HepG2 (cell line): Measurements from ENCODE around the gene NDUFS6. TPM values are rescaled to one million over a fixed set of nuclear protein-coding genes. Genes with fewer than 3 reads are reported as not detected.

Source experiments
- ATAC-seq: fragments of 200-7000 bp; cut with Tn5 transposase; 3 replicates; pipeline ENCODE4 v1.9.1; 2020; ENCODE audit warnings: mild to moderate bottlenecking, moderate library complexity
- BruUV-seq: library from RNA; stranded (reverse); fragments of 400-500 nt; replicated peaks from 2 replicates; lab custom pipeline; 2021; lab: Mats Ljungman, UMichigan
- CTCF ChIA-PET: fragments of 300-600 bp; formaldehyde crosslinking; extraction: SDS; loops from one replicate; lab custom pipeline; 2021; ENCODE audit warnings: low total read pairs, inconsistent platforms, low intra/inter-chr PET ratio; lab: Yijun Ruan, JAX
- POLR2A ChIA-PET: fragments of 350-600 bp; sonication (Branson Sonifier 250); formaldehyde crosslinking; loops from one replicate; lab custom pipeline; 2020; ENCODE audit warnings: antibody characterized with exemption, inconsistent platforms; lab: Yijun Ruan, JAX
- DNase-seq: peaks from one replicate; pipeline ENCODE4 v3.0.0-alpha.2; 2015; ENCODE audit warnings: low spot score
- FAIRE-seq: peaks from 3 replicates; lab custom pipeline; 2011; peaks lifted over from hg19 to GRCh38; lab: Jason Lieb, UNC
- H2AFZ ChIP-seq: one replicate; pipeline ENCODE4 v1.6.1; 2011; ENCODE audit warnings: low read length, inconsistent platforms
- H3K27ac ChIP-seq: fragments of 300-600 bp; 3 replicates; pipeline ENCODE4 v1.8.0; 2011; ENCODE audit warnings: mixed run types, mild to moderate bottlenecking, mixed read lengths, low read length, inconsistent platforms; ENCODE audit not compliant: insufficient read depth; ENCODE audit errors: extremely low read length
- H3K27me3 ChIP-seq, 2 experiments: fragments of 200-600 bp in 1 of 2; 2 replicates in 1 of 2; 3 replicates in 1 of 2; pipeline versions ENCODE4 v1.6.0 to v1.8.0; 2011; ENCODE audit warnings: low read length in 2 of 2, mild to moderate bottlenecking in 2 of 2, moderate library complexity in 2 of 2, inconsistent platforms in 1 of 2; ENCODE audit not compliant: insufficient read depth in 2 of 2, control insufficient read depth in 1 of 2
- H3K36me3 ChIP-seq, 2 experiments: fragments of 200-600 bp in 1 of 2; replicated peaks in 1 of 2; 2 replicates in 1 of 2; 3 replicates in 1 of 2; pipeline versions ENCODE4 v1.5.1 to v1.8.0; 2011; ENCODE audit warnings: low read length in 2 of 2, inconsistent platforms in 1 of 2; ENCODE audit not compliant: insufficient read depth in 2 of 2, control insufficient read depth in 1 of 2
- H3K4me1 ChIP-seq: 2 replicates; pipeline ENCODE4 v1.5.1; 2012; ENCODE audit warnings: low read length, inconsistent platforms; ENCODE audit not compliant: insufficient read depth
- H3K4me2 ChIP-seq: 2 replicates; pipeline ENCODE4 v1.6.0; 2011; ENCODE audit warnings: low read depth, low read length, inconsistent platforms
- H3K4me3 ChIP-seq, 3 experiments: fragments of 200-600 bp in 1 of 3; sonication (generic), shearing (Covaris generic) in 1 of 3; replicated peaks in 1 of 3; 2 replicates each; pipeline ENCODE4 v1.5.1; 2011 to 2016; ENCODE audit warnings: low read length in 3 of 3, inconsistent platforms in 2 of 3, low read depth in 2 of 3, mild to moderate bottlenecking in 2 of 3, control low read depth in 1 of 3, mixed read lengths in 1 of 3; ENCODE audit not compliant: insufficient read depth in 1 of 3
- H3K79me2 ChIP-seq: one replicate; pipeline ENCODE4 v1.6.1; 2011; ENCODE audit warnings: low read length, inconsistent platforms; ENCODE audit not compliant: insufficient read depth
- H3K9ac ChIP-seq: 2 replicates; pipeline ENCODE4 v1.6.0; 2011; ENCODE audit warnings: mild to moderate bottlenecking, low read depth, low read length, inconsistent platforms; ENCODE audit not compliant: insufficient read depth
- H3K9me3 ChIP-seq: 2 replicates; pipeline ENCODE4 v1.5.1; 2012; ENCODE audit warnings: mild to moderate bottlenecking, low read length
- H4K20me1 ChIP-seq: 2 replicates; pipeline ENCODE4 v1.6.0; 2011; ENCODE audit warnings: inconsistent platforms, mild to moderate bottlenecking, low read length, moderate library complexity; ENCODE audit not compliant: insufficient read depth
- PITX1 ChIP-seq: sonication (generic); formaldehyde crosslinking; IDR thresholded peaks from 2 replicates; pipeline ENCODE4 v1.5.1; 2020; ENCODE audit warnings: mild to moderate bottlenecking, missing genetic modification reagents
- POLR2AphosphoS5 ChIP-seq: IDR thresholded peaks from 2 replicates; pipeline ENCODE4 v1.6.1; 2012; ENCODE audit warnings: low read depth, low read length
- SIX4 ChIP-seq: sonication (generic); formaldehyde crosslinking; IDR thresholded peaks from 2 replicates; pipeline ENCODE4 v1.4.0; 2020; ENCODE audit warnings: missing genetic modification reagents
- SMC3 ChIP-seq: IDR thresholded peaks from 2 replicates; pipeline ENCODE4 v1.6.1; 2011; ENCODE audit warnings: low read length, improper control_type of control experiment
- SPEN ChIP-seq: sonication (generic); formaldehyde crosslinking; IDR thresholded peaks from 2 replicates; pipeline ENCODE4 v1.5.1; 2020; ENCODE audit warnings: low read depth, mild to moderate bottlenecking, missing genetic modification reagents
- STAG1 ChIP-seq: sonication (generic); formaldehyde crosslinking; IDR thresholded peaks from 2 replicates; pipeline ENCODE4 v1.4.0; 2020; ENCODE audit warnings: missing genetic modification reagents
- SYNCRIP ChIP-seq: fragments of 200-400 bp; formaldehyde crosslinking; IDR thresholded peaks from 2 replicates; pipeline ENCODE4 v1.6.1; 2018; ENCODE audit warnings: mild to moderate bottlenecking, low read depth, low read length; ENCODE audit not compliant: insufficient read depth
- TBL1XR1 ChIP-seq: fragments of 150-350 bp; IDR thresholded peaks from 2 replicates; pipeline ENCODE4 v1.6.1; 2014; ENCODE audit warnings: borderline replicate concordance, low read length; ENCODE audit not compliant: partially characterized antibody
- XRCC5 ChIP-seq: fragments of 200-400 bp; formaldehyde crosslinking; optimal IDR thresholded peaks from 2 replicates; pipeline ENCODE3; 2017; ENCODE audit warnings: mild to moderate bottlenecking, low read length
- ZNF572 ChIP-seq: sonication (generic); formaldehyde crosslinking; IDR thresholded peaks from 2 replicates; pipeline ENCODE4 v1.5.1; 2020; ENCODE audit warnings: mild to moderate bottlenecking, missing genetic modification reagents
- ZNF768 ChIP-seq: sonication (generic); formaldehyde crosslinking; IDR thresholded peaks from 2 replicates; pipeline ENCODE4 v1.4.0; 2020; ENCODE audit warnings: missing genetic modification reagents
- WGBS: methylation state at CpG from one replicate; pipeline ENCODE4 v1.1.6; 2017; ENCODE audit warnings: low lambda C conversion rate; 5-methylcytosine and 5-hydroxymethylcytosine counted together
- in situ Hi-C: cut with HindIII; loops from 2 replicates; pipeline ENCODE4 v1.10.0; 2017; ENCODE audit warnings: low pct_unique_long_range_greater_than_20kb; ENCODE audit not compliant: extremely low pct_ligation_motif_present
- intact Hi-C: fragments of 100-400 bp; cut with micrococcal nuclease; formaldehyde crosslinking; loops from one replicate; pipeline ENCODE4 v1.10.0; 2022; ENCODE audit not compliant: unreplicated experiment
- polyA plus RNA-seq, 8 experiments: library from polyadenylated mRNA; depleted of rRNA in 3 of 8; stranded (reverse) in 7 of 8; unstranded in 1 of 8; fragments of >200 nt; fragmentation: Illumina TruSeq in 4 of 8; extraction: Trizol in 4 of 8; gene quantifications; 2 replicates each; pipeline versions ENCODE4 v1.2.1 to v1.2.3, GENCODE V29; 2011 to 2016; ENCODE audit warnings: low read depth in 4 of 8, missing spikeins in 1 of 8, mixed read lengths in 1 of 8; ENCODE audit not compliant: insufficient read depth in 1 of 8
- total RNA-seq, 5 experiments: library from RNA; depleted of rRNA; stranded (reverse); fragments of >200 nt; fragmentation: Illumina TruSeq; extraction: Trizol; gene quantifications; 2 replicates each; pipeline ENCODE4 v1.2.3, GENCODE V29; 2016; ENCODE audit warnings: low read depth in 1 of 5
- TF ChIP-seq, protein P1 (sequence below): sonication (generic); formaldehyde crosslinking; IDR thresholded peaks from 2 replicates; pipeline ENCODE4 v1.5.0; 2020; ENCODE audit warnings: mild to moderate bottlenecking, missing genetic modification reagents, moderate library complexity
- TF ChIP-seq, protein P2 (sequence below): IDR thresholded peaks from 2 replicates; pipeline ENCODE4 v1.6.1; 2016
- TF ChIP-seq, protein P3 (sequence below): sonication (generic); formaldehyde crosslinking; IDR thresholded peaks from 2 replicates; pipeline ENCODE4 v1.4.0; 2020; ENCODE audit warnings: mild to moderate bottlenecking, missing genetic modification reagents

Gene NDUFS6
- total and polyA plus RNA-seq, 2 of the 13 experiments (the other 11 are each of a cell fraction or from before 2014, with no cell fraction given) = 23.7 to 50.4 TPM

DNA sequence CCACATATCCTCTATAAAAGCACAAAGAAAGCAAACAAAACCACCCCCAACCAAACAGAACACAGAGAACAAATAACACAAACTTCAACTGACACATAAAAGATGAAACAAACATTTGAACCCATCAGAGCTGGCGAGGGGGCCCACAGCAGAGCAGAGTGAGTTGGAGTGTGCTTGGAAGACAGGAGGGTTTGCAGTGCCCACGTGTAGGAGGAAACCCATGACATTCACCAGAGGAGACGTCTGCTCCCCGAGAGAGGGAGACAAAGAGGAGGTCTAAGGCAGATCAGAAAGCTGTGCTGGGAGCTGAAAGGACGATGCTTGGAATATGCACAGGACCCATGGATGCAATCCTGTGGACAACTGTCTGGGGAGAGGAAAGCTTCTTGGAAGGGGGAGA, 28.6 kb upstream of the NDUFS6 start:
- 2% methylated on average over 5 of the region's 5 CpGs for WGBS
- intact Hi-C loops = no loop called here

More for the DNA sequence above, 28.6 kb upstream of the NDUFS6 start:
- DNase-seq = peak; percentile 44
- in situ Hi-C loops = no loop called here
- FAIRE-seq = peak; percentile 43
- Histone ChIP-seq H3K4me2 (no peak overlapping the region), H3K4me3 (no peak overlapping the region), H2AFZ (no peak overlapping the region), H3K9me3 (no peaks in the 10 kb centered on the region), H3K27ac (no peak overlapping the region), H3K36me3 (no peaks in the 10 kb centered on the region), H3K79me2 (no peaks in the 10 kb centered on the region), H3K9ac (no peak overlapping the region), H3K4me1 (no peaks in the 10 kb centered on the region), H3K27me3 (peaks cover 5 to 51% of the 10 kb centered on the region in 2 experiments), H4K20me1 (no peaks in the 10 kb centered on the region)
- POLR2A ChIA-PET = interaction anchor here (1.1 kb wide), 1 partner anchor 26 kb away, joined by 3 read pairs; no protein-coding TSS in a partner anchor
- no TSS peak for BruUV-seq
- TF ChIP-seq TBL1XR1 (no peak), SIX4 (CRISPR knock-in tag) (no peak), PITX1 (no peak), XRCC5 (peak; percentile 41), POLR2AphosphoS5 (no peak), SMC3 (peak; percentile 45; the same call in 1 of the 2 replicates), SPEN (no peak), ZNF572 (CRISPR knock-in tag) (no peak), SYNCRIP (no peak), STAG1 (CRISPR knock-in tag) (peak; percentile 59), ZNF768 (CRISPR knock-in tag) (no peak)
- TF ChIP-seq, protein P1, sequence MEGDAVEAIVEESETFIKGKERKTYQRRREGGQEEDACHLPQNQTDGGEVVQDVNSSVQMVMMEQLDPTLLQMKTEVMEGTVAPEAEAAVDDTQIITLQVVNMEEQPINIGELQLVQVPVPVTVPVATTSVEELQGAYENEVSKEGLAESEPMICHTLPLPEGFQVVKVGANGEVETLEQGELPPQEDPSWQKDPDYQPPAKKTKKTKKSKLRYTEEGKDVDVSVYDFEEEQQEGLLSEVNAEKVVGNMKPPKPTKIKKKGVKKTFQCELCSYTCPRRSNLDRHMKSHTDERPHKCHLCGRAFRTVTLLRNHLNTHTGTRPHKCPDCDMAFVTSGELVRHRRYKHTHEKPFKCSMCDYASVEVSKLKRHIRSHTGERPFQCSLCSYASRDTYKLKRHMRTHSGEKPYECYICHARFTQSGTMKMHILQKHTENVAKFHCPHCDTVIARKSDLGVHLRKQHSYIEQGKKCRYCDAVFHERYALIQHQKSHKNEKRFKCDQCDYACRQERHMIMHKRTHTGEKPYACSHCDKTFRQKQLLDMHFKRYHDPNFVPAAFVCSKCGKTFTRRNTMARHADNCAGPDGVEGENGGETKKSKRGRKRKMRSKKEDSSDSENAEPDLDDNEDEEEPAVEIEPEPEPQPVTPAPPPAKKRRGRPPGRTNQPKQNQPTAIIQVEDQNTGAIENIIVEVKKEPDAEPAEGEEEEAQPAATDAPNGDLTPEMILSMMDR (CRISPR knock-in tag) = peak; percentile 54
- TF ChIP-seq, protein P2, sequence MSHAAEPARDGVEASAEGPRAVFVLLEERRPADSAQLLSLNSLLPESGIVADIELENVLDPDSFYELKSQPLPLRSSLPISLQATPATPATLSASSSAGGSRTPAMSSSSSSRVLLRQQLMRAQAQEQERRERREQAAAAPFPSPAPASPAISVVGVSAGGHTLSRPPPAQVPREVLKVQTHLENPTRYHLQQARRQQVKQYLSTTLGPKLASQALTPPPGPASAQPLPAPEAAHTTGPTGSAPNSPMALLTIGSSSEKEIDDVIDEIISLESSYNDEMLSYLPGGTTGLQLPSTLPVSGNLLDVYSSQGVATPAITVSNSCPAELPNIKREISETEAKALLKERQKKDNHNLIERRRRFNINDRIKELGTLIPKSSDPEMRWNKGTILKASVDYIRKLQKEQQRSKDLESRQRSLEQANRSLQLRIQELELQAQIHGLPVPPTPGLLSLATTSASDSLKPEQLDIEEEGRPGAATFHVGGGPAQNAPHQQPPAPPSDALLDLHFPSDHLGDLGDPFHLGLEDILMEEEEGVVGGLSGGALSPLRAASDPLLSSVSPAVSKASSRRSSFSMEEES (CRISPR knock-in tag) = no peak
- TF ChIP-seq, protein P3, sequence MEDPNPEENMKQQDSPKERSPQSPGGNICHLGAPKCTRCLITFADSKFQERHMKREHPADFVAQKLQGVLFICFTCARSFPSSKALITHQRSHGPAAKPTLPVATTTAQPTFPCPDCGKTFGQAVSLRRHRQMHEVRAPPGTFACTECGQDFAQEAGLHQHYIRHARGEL (CRISPR knock-in tag) = peak; percentile 99
- CTCF ChIA-PET = no interaction called here
- ATAC-seq = peak; percentile 93
